Smooth muscle cell (in vitro differentiated cells): ENCODE measurements around the gene HMGB1. TPM values are rescaled to one million over a fixed set of nuclear protein-coding genes. Genes with fewer than 3 reads are reported as not detected.

Source experiments
- DNase-seq: peaks from one replicate; lab custom pipeline; 2025; ENCODE audit not compliant: unreplicated experiment; lab: John Stamatoyannopoulos, UW
- H2AFZ ChIP-seq: fragments of 200-600 bp; sonication (generic); 2 replicates; pipeline ENCODE4 v1.6.0; 2016; ENCODE audit warnings: antibody characterized with exemption, low read depth, mild to moderate bottlenecking
- H3F3A ChIP-seq: fragments of 200-600 bp; sonication (generic); 2 replicates; pipeline ENCODE4 v1.6.0; 2017; ENCODE audit warnings: antibody characterized with exemption, low read depth
- H3K27ac ChIP-seq: fragments of 200-600 bp; sonication (generic); 2 replicates; pipeline ENCODE4 v1.5.1; 2016; ENCODE audit warnings: low read depth, mild to moderate bottlenecking
- H3K27me3 ChIP-seq: fragments of 200-600 bp; sonication (generic); 2 replicates; pipeline ENCODE4 v1.6.1; 2016; ENCODE audit warnings: low read depth, mild to moderate bottlenecking
- H3K36me3 ChIP-seq: fragments of 200-600 bp; sonication (generic); 2 replicates; pipeline ENCODE4 v1.5.1; 2016; ENCODE audit warnings: low read depth
- H3K4me1 ChIP-seq: fragments of 200-600 bp; sonication (generic); 2 replicates; pipeline ENCODE4 v1.5.1; 2016; ENCODE audit warnings: low read depth
- H3K4me2 ChIP-seq: fragments of 200-600 bp; sonication (generic); 2 replicates; pipeline ENCODE4 v1.6.0; 2016; ENCODE audit warnings: mild to moderate bottlenecking
- H3K4me3 ChIP-seq: fragments of 200-600 bp; sonication (generic); 2 replicates; pipeline ENCODE4 v1.5.1; 2016; ENCODE audit warnings: mild to moderate bottlenecking
- H3K79me2 ChIP-seq: fragments of 200-600 bp; sonication (generic); 2 replicates; pipeline ENCODE4 v1.6.0; 2016; ENCODE audit warnings: low read depth, mild to moderate bottlenecking
- H3K9ac ChIP-seq: fragments of 200-600 bp; sonication (generic); 2 replicates; pipeline ENCODE4 v1.6.0; 2016; ENCODE audit warnings: low read depth
- H3K9me3 ChIP-seq: fragments of 200-600 bp; sonication (generic); replicated peaks from 2 replicates; pipeline ENCODE4 v1.5.1; 2016; ENCODE audit warnings: low read depth
- H4K20me1 ChIP-seq: fragments of 200-600 bp; sonication (generic); 2 replicates; pipeline ENCODE4 v1.6.0; 2016; ENCODE audit warnings: low read depth
- CTCF ChIP-seq: fragments of 200-600 bp; sonication (generic); IDR thresholded peaks from 2 replicates; pipeline ENCODE4 v1.5.1; 2017; ENCODE audit warnings: borderline replicate concordance, mild to moderate bottlenecking, antibody characterized with exemption; ENCODE audit not compliant: insufficient read depth, poor library complexity, severe bottlenecking
- WGBS: methylation state at CpG from one replicate; pipeline ENCODE4 v1.1.7; 2016; ENCODE audit warnings: low lambda C conversion rate; 5-methylcytosine and 5-hydroxymethylcytosine counted together
- polyA plus RNA-seq: library from polyadenylated mRNA; unstranded; fragments of >200 nt; fragmentation: Nextera tagmentation; extraction: Ambion mirVana; gene quantifications from 2 replicates; pipeline ENCODE4 v1.2.1, GENCODE V29; 2016
- total RNA-seq: library from RNA; depleted of rRNA; stranded (reverse); fragments of >200 nt; gene quantifications from 2 replicates; pipeline ENCODE4 v1.2.3, GENCODE V29; 2014

Gene HMGB1
- total and polyA plus RNA-seq, 2 experiments from 2014 or later, result 581 to 627 TPM

GRCh38 chr13:30416471-30416870 lies 49.3 kb downstream of the HMGB1 start:
- Histone ChIP-seq H3K4me3 (no peak overlapping the region), H4K20me1 (no peaks in the 10 kb centered on the region), H3K36me3 (no peaks in the 10 kb centered on the region), H3K79me2 (no peaks in the 10 kb centered on the region), H3K9me3 (no peaks in the 10 kb centered on the region), H3K4me1 (no peaks in the 10 kb centered on the region), H3F3A (no peaks in the 10 kb centered on the region), H3K4me2 (no peak overlapping the region), H3K27me3 (no peaks in the 10 kb centered on the region), H3K9ac (no peak overlapping the region), H2AFZ (no peak overlapping the region), H3K27ac (no peak overlapping the region)
- TF ChIP-seq CTCF, result no peak
- no peak for DNase-seq
- 76% methylated on average over 1 of the region's 1 CpG for WGBS

- no peak for TF ChIP-seq CTCF
- DNase-seq, result no peak
- Histone ChIP-seq H3K36me3 (no peaks in the 10 kb centered on the region), H4K20me1 (no peaks in the 10 kb centered on the region), H3K9ac (no peak overlapping the region), H3K4me3 (no peak overlapping the region), H3K4me1 (no peaks in the 10 kb centered on the region), H3K9me3 (no peaks in the 10 kb centered on the region), H3K27me3 (no peaks in the 10 kb centered on the region), H3K27ac (no peak overlapping the region), H2AFZ (peak overlapping the region; percentile 23), H3K79me2 (no peaks in the 10 kb centered on the region), H3K4me2 (peak overlapping the region; percentile 33), H3F3A (no peaks in the 10 kb centered on the region)
- WGBS, result 81% methylated on average over 3 of the region's 3 CpGs
Observed at GRCh38 chr13:30415430-30416030, 50.2 kb downstream of the HMGB1 start.

GRCh38 chr13:30413842-30414241 lies 51.9 kb downstream of the HMGB1 start:
- Histone ChIP-seq H3K4me1 (peaks cover 9% of the 10 kb centered on the region), H3K27ac (no peak overlapping the region), H3K9ac (no peak overlapping the region), H3F3A (peaks cover 9% of the 10 kb centered on the region), H3K27me3 (no peaks in the 10 kb centered on the region), H3K4me3 (no peak overlapping the region), H3K79me2 (no peaks in the 10 kb centered on the region), H2AFZ (no peak overlapping the region), H3K4me2 (no peak overlapping the region), H3K9me3 (no peaks in the 10 kb centered on the region), H3K36me3 (no peaks in the 10 kb centered on the region), H4K20me1 (no peaks in the 10 kb centered on the region)
- 64% methylated on average over 3 of the region's 3 CpGs for WGBS
- TF ChIP-seq CTCF, result no peak
- no peak for DNase-seq

- H3K9ac ChIP-seq, result no peak overlapping the region
- H3K36me3 ChIP-seq, result no peaks in the 10 kb centered on the region
- no peaks in the 10 kb centered on the region for H3K79me2 ChIP-seq
- no peaks in the 10 kb centered on the region for H3K27me3 ChIP-seq
- H3K9me3 ChIP-seq, result no peaks in the 10 kb centered on the region
- H3K4me3 ChIP-seq, result no peak overlapping the region
- peaks cover 16% of the 10 kb centered on the region for H3K4me1 ChIP-seq
- H3F3A ChIP-seq, result peaks cover 12% of the 10 kb centered on the region
- DNase-seq, result no peak
- H4K20me1 ChIP-seq, result no peaks in the 10 kb centered on the region
- no peak overlapping the region for H2AFZ ChIP-seq
- no peak for TF ChIP-seq CTCF
- H3K27ac ChIP-seq, result no peak overlapping the region
- no peak overlapping the region for H3K4me2 ChIP-seq
Observed at GRCh38 chr13:30412346-30412745, 53.4 kb downstream of the HMGB1 start.
